Measurements from ENCODE around the gene USP13.

USP13 gene

GRCh38 chr3:179701176-179701827 lies 48.5 kb downstream of the USP13 start:
- DNase-seq = no peak

GRCh38 chr3:179702271-179702947 lies 49.6 kb downstream of the USP13 start:
- DNase-seq = no peak

- DNase-seq = no peak
Measured at GRCh38 chr3:179703816-179704215, 51.0 kb downstream of the USP13 start.

- DNase-seq = no peak
Measured at GRCh38 chr3:179706233-179706632, 53.4 kb downstream of the USP13 start.

GRCh38 chr3:179710079-179710478 lies 57.2 kb downstream of the USP13 start:
- DNase-seq = no peak

GRCh38 chr3:179713643-179714090 lies 60.8 kb downstream of the USP13 start:
- no peak for DNase-seq

GRCh38 chr3:179715582-179715981 lies 62.7 kb downstream of the USP13 start:
- DNase-seq = no peak

GRCh38 chr3:179716226-179716625 lies 63.4 kb downstream of the USP13 start:
- no peak for DNase-seq

GRCh38 chr3:179716811-179717210 lies 64.0 kb downstream of the USP13 start:
- no peak for DNase-seq

- DNase-seq = no peak
Measured at GRCh38 chr3:179717219-179717618, 64.4 kb downstream of the USP13 start.

- DNase-seq = no peak
Measured at GRCh38 chr3:179719048-179719734, 66.4 kb downstream of the USP13 start.

GRCh38 chr3:179720196-179720595 lies 67.4 kb downstream of the USP13 start:
- DNase-seq = no peak

- DNase-seq = no peak
Measured at GRCh38 chr3:179723617-179724016, 70.8 kb downstream of the USP13 start.

GRCh38 chr3:179726075-179726699 lies 73.3 kb downstream of the USP13 start:
- no peak for DNase-seq

GRCh38 chr3:179729086-179729485 lies 76.2 kb downstream of the USP13 start:
- no peak for DNase-seq

GRCh38 chr3:179729981-179730380 lies 77.1 kb downstream of the USP13 start:
- no peak for DNase-seq

- no peak for DNase-seq
Measured at GRCh38 chr3:179730506-179730905, 77.7 kb downstream of the USP13 start.

- no peak for DNase-seq
Measured at GRCh38 chr3:179731544-179731943, 78.7 kb downstream of the USP13 start.

GRCh38 chr3:179732661-179733348 lies 80.0 kb downstream of the USP13 start:
- DNase-seq = no peak

GRCh38 chr3:179733797-179734196 lies 81.0 kb downstream of the USP13 start:
- no peak for DNase-seq

GRCh38 chr3:179734497-179735281 lies 81.8 kb downstream of the USP13 start:
- no peak for DNase-seq

GRCh38 chr3:179735321-179735720 lies 82.5 kb downstream of the USP13 start:
- no peak for DNase-seq

All from activated effector memory CD4-positive, alpha-beta T cell treated with Interleukin-2 at 50 U/mL for 16 hours (primary cell).